GM12878 (cell line): Measurements from ENCODE around the gene ANO7. TPM values are rescaled to one million over a fixed set of nuclear protein-coding genes. Genes with fewer than 3 reads are reported as not detected.

Experiments used
- ATAC-seq: fragments of 200-7000 bp; cut with Tn5 transposase; 3 replicates; pipeline ENCODE4 v1.9.1; 2020; ENCODE audit warnings: mild to moderate bottlenecking, moderate library complexity
- BruUV-seq: library from RNA; stranded (reverse); fragments of 400-500 nt; replicated peaks from 2 replicates; lab custom pipeline; 2021; lab: Mats Ljungman, UMichigan
- CTCF ChIA-PET: fragments of 300-600 bp; sonication (Branson Sonifier 250); formaldehyde crosslinking; extraction: SDS; loops from one replicate; lab custom pipeline; 2021; ENCODE audit warnings: inconsistent platforms; lab: Yijun Ruan, JAX
- POLR2A ChIA-PET: fragments of 350-600 bp; formaldehyde crosslinking; extraction: SDS; loops from one replicate; lab custom pipeline; 2021; ENCODE audit warnings: inconsistent platforms; lab: Charles Lee
- RAD21 ChIA-PET: fragments of 300-600 bp; sonication (Branson Sonifier 250); formaldehyde crosslinking; loops from one replicate; lab custom pipeline; 2023; ENCODE audit warnings: antibody characterized with exemption; ENCODE audit not compliant: unreplicated experiment; lab: Charles Lee
- SMC1A ChIA-PET: fragments of 300-600 bp; sonication (Branson Sonifier 250); formaldehyde crosslinking; loops from one replicate; lab custom pipeline; 2023; ENCODE audit not compliant: unreplicated experiment, uncharacterized antibody; lab: Charles Lee
- DNase-seq: peaks from one replicate; pipeline ENCODE4 v3.0.0-alpha.2; 2011; ENCODE audit warnings: low read depth, low spot score
- FAIRE-seq: peaks from 3 replicates; lab custom pipeline; 2011; peaks lifted over from hg19 to GRCh38; lab: Jason Lieb, UNC
- H2AFZ ChIP-seq: 2 replicates; pipeline ENCODE4 v1.6.0; 2011; ENCODE audit warnings: low read depth, low read length, control low read depth; ENCODE audit not compliant: control insufficient read depth
- H3K27ac ChIP-seq: 2 replicates; pipeline ENCODE4 v1.5.1; 2011; ENCODE audit warnings: control low read depth; ENCODE audit not compliant: control insufficient read depth, insufficient read depth
- H3K27me3 ChIP-seq, 2 experiments: replicated peaks in 1 of 2; 2 replicates each; pipeline versions ENCODE4 v1.6.0 to v1.6.1; 2011; ENCODE audit warnings: low read length in 1 of 2; ENCODE audit not compliant: control insufficient read depth in 2 of 2, insufficient read depth in 2 of 2
- H3K36me3 ChIP-seq, 2 experiments: 2 replicates each; pipeline ENCODE4 v1.5.1; 2011; ENCODE audit warnings: low read length in 1 of 2; ENCODE audit not compliant: control insufficient read depth in 2 of 2, insufficient read depth in 2 of 2
- H3K4me1 ChIP-seq: 2 replicates; pipeline ENCODE4 v1.6.1; 2011; ENCODE audit warnings: mild to moderate bottlenecking, low read length, moderate library complexity, mixed read lengths; ENCODE audit not compliant: control insufficient read depth, insufficient read depth
- H3K4me2 ChIP-seq: 2 replicates; pipeline ENCODE4 v1.6.0; 2011; ENCODE audit warnings: control low read depth; ENCODE audit not compliant: control insufficient read depth, insufficient read depth
- H3K4me3 ChIP-seq: fragments of 200-600 bp; sonication (generic); 2 replicates; pipeline ENCODE4 v1.5.1; 2016
- H3K79me2 ChIP-seq: 2 replicates; pipeline ENCODE4 v1.6.0; 2011; ENCODE audit warnings: low read length; ENCODE audit not compliant: control insufficient read depth, insufficient read depth
- H3K9ac ChIP-seq: 2 replicates; pipeline ENCODE4 v1.8.0; 2011; ENCODE audit warnings: low read length, control low read depth, mixed read lengths; ENCODE audit not compliant: control insufficient read depth, insufficient read depth
- H3K9me3 ChIP-seq: replicated peaks from 3 replicates; pipeline ENCODE4 v1.5.1; 2011; ENCODE audit warnings: mild to moderate bottlenecking, low read length; ENCODE audit not compliant: control insufficient read depth, insufficient read depth
- H4K20me1 ChIP-seq: 2 replicates; pipeline ENCODE4 v1.6.0; 2011; ENCODE audit not compliant: control insufficient read depth, insufficient read depth
- CTCF ChIP-seq, 3 experiments: IDR thresholded peaks in 2 of 3; conservative IDR thresholded peaks in 1 of 3; 2 replicates each; pipeline ENCODE4 v1.5.1; 2011; ENCODE audit warnings: low read depth in 3 of 3, low read length in 3 of 3, mild to moderate bottlenecking in 3 of 3, control low read depth in 2 of 3, moderate library complexity in 2 of 3, inconsistent platforms in 1 of 3, mixed read lengths in 1 of 3; ENCODE audit not compliant: control insufficient read depth in 2 of 3, insufficient read depth in 1 of 3; ENCODE audit errors: extremely low read depth in 1 of 3
- MEF2B ChIP-seq: fragments of 450-650 bp; IDR thresholded peaks from 2 replicates; pipeline ENCODE4 v1.6.1; 2018; ENCODE audit warnings: mild to moderate bottlenecking, moderate library complexity; ENCODE audit not compliant: partially characterized antibody, poor library complexity, severe bottlenecking
- NR2C1 ChIP-seq: fragments of 450-650 bp; IDR thresholded peaks from 2 replicates; pipeline ENCODE4 v1.6.1; 2017; ENCODE audit warnings: antibody characterized with exemption, mild to moderate bottlenecking, moderate library complexity
- PAX8 ChIP-seq: fragments of 450-650 bp; IDR thresholded peaks from 2 replicates; pipeline ENCODE4 v1.6.1; 2017; ENCODE audit warnings: mild to moderate bottlenecking, moderate library complexity
- POLR2A ChIP-seq: IDR thresholded peaks from 2 replicates; pipeline ENCODE4 v1.6.1; 2011; ENCODE audit warnings: low read depth, mild to moderate bottlenecking, low read length
- RCOR1 ChIP-seq: conservative IDR thresholded peaks from 2 replicates; pipeline ENCODE4 v1.6.1; 2012; ENCODE audit warnings: low read depth, low read length, improper control_type of control experiment
- SKIL ChIP-seq: fragments of 450-650 bp; IDR thresholded peaks from 2 replicates; pipeline ENCODE4 v1.6.1; 2017; ENCODE audit warnings: mild to moderate bottlenecking, low read depth, inconsistent platforms; ENCODE audit not compliant: poor library complexity, severe bottlenecking
- YY1 ChIP-seq: IDR thresholded peaks from 2 replicates; pipeline ENCODE4 v1.6.1; 2011; ENCODE audit warnings: low read depth, mild to moderate bottlenecking, low read length
- ZBTB11 ChIP-seq: fragments of 450-650 bp; formaldehyde crosslinking; IDR thresholded peaks from 2 replicates; pipeline ENCODE4 v1.5.0; 2022; ENCODE audit warnings: mild to moderate bottlenecking, missing genetic modification characterization
- ZNF274 ChIP-seq: IDR thresholded peaks from one replicate; pipeline ENCODE4 v1.8.0; 2011; ENCODE audit not compliant: insufficient read length, insufficient read depth
- ZSCAN29 ChIP-seq: fragments of 450-650 bp; IDR thresholded peaks from 2 replicates; pipeline ENCODE4 v1.6.1; 2017; ENCODE audit warnings: mild to moderate bottlenecking, moderate library complexity
- WGBS: methylation state at CpG from one replicate; pipeline ENCODE4 v1.1.6; 2016; ENCODE audit warnings: low lambda C conversion rate; ENCODE audit not compliant: insufficient replicate concordance, insufficient coverage; ENCODE audit errors: missing lambda C conversion rate; 5-methylcytosine and 5-hydroxymethylcytosine counted together
- in situ Hi-C: fragments of 300-500 bp; cut with MboI; formaldehyde crosslinking; loops from 9 replicates; pipeline ENCODE4 v1.14.3; 2018; ENCODE audit warnings: mixed read lengths
- intact Hi-C: fragments of 100-400 bp; cut with micrococcal nuclease; formaldehyde crosslinking; loops from one replicate; pipeline ENCODE4 v1.14.2; 2022; ENCODE audit not compliant: unreplicated experiment
- polyA plus RNA-seq, 11 experiments: library from polyadenylated mRNA; depleted of rRNA in 4 of 11; unstranded in 6 of 11; stranded (reverse) in 5 of 11; fragments of >200 nt; fragmentation: Nextera tagmentation in 4 of 11; fragmentation: Illumina TruSeq in 1 of 11; extraction: Ambion mirVana in 4 of 11; extraction: Trizol in 1 of 11; gene quantifications; 1 replicate in 1 of 11; 2 replicates in 10 of 11; pipeline versions ENCODE4 v1.2.1 to v1.2.3, GENCODE V29; 2011 to 2016; ENCODE audit warnings: inconsistent platforms in 2 of 11, missing spikeins in 2 of 11, low read depth in 1 of 11
- total RNA-seq, 4 experiments: library from RNA; depleted of rRNA in 3 of 4; stranded (reverse); fragments of >200 nt in 3 of 4; fragmentation: Illumina TruSeq in 1 of 4; extraction: Trizol in 1 of 4; gene quantifications; 2 replicates each; pipeline versions ENCODE4 v1.2.1 to v1.2.3, GENCODE V29; 2013 to 2021

The ANO7 gene
- total and polyA plus RNA-seq, 10 of the 15 experiments (the other 5 are each of a cell fraction or from before 2014, with no cell fraction given): 0.08 to 1.4 (median 0.44) TPM

DNA sequence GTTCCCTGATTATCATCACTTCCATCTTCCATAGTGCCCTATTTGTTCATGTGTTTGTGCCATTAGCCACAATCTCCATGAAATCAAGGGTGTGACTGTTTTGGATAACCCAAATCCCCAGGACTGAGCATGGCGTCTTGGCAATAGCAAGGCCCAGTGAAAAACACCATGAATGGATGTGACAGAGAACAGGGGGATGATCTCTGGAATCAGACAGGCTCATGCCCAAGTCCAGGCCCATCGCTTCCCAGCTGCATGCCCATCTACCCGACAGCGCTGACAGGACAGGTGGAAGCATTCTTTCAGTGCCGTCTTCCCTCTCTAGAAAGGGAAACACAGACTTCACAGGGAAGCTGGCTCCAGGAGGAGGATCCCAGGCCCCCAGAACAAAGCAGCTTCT, 77.0 kb downstream of the ANO7 start (continued):
- TF ChIP-seq SKIL: no peak
- TF ChIP-seq MEF2B: no peak

DNA sequence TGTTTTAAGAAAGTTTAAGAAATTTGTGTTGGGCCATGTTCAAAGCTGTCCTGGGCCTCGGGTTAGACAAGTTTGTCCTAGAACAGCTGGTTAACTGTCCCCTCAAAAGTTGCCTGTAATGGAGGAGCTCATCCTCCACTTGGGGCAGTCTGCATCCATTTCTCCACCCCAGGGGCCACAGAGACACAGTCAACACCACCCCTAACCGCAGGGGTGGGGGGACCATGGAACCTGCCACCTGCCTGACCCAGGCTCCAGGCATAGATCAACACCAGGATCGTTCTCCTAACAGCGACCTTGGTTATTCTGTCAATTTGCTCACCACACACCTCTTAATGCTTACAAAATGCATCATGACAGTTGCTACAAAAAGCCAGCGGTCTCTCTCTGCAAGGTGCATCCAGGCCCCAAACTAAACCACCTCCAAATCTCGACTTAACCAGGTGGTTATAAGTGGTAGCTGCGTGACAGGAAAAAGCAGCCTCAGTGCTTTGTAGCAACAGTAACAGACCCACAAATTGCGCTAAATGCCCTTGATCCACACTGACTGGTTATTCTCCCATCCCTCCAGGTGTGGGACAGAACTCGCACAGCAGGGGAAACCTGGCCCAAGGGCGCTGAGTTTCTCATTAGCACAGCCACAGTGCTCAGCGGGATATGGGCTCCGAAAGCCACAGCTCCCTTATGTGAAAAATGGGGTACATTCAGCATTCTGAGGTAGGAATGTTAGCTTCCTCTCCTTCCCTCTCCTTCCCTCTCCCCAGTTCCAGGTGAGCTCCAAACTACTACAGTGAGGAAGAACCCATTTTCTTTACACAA, 79.0 kb downstream of the ANO7 start:
- POLR2A ChIA-PET: no interaction called here
- peaks cover 10% of the 10 kb centered on the region; the same call in 1 of the 2 replicates for H3K4me1 ChIP-seq
- no peak overlapping the region for H2AFZ ChIP-seq
- no peak overlapping the region for H3K4me2 ChIP-seq
- H3K27me3 ChIP-seq: no peaks in the 10 kb centered on the region
- no peaks in the 10 kb centered on the region for H3K9me3 ChIP-seq
- no peak overlapping the region for H3K27ac ChIP-seq
- H3K36me3 ChIP-seq: peaks cover 24 to 38% of the 10 kb centered on the region in 2 experiments
- SMC1A ChIA-PET: interaction anchor here (0.6 to 1.5 kb wide), 9 partner anchors 9 to 125 kb away, joined by 3 to 5 read pairs (median 3); no protein-coding TSS in a partner anchor
- CTCF ChIA-PET: interaction anchor here (0.8 to 1.4 kb wide), 5 partner anchors 16 to 345 kb away, joined by 3 to 10 read pairs (median 4); no protein-coding TSS in a partner anchor
- in situ Hi-C loops (no loop called here), intact Hi-C loops (no loop called here)
- peaks cover 44% of the 10 kb centered on the region for H3K79me2 ChIP-seq
- H4K20me1 ChIP-seq: peaks cover 12% of the 10 kb centered on the region
- no peak overlapping the region for H3K4me3 ChIP-seq
- 84% methylated on average over 12 of the region's 12 CpGs for WGBS
- RAD21 ChIA-PET: interaction anchor here (0.6 to 1.3 kb wide), 4 partner anchors 51 to 136 kb away, joined by 3 to 6 read pairs (median 3); no protein-coding TSS in a partner anchor
- H3K9ac ChIP-seq: no peak overlapping the region
- BruUV-seq: no TSS peak
- no peak for FAIRE-seq
- DNase-seq: no peak
- ATAC-seq: peak; percentile 22; the same call in 2 of the 3 replicates
- no peak for TF ChIP-seq PAX8
- TF ChIP-seq ZSCAN29: no peak
- TF ChIP-seq NR2C1: no peak
- no peak for TF ChIP-seq YY1
- TF ChIP-seq POLR2A: no peak
- no peak for TF ChIP-seq ZNF274
- TF ChIP-seq CTCF (IDR thresholded peaks at IDR 0.05 in 2 of 3, conservative IDR thresholded peaks at IDR 0.05 in 1 of 3; ENCODE audit: control insufficient read depth in 2 of 3, extremely low read depth in 1 of 3, insufficient read depth in 1 of 3, low read depth in 3 of 3, low read length in 3 of 3): peak in 1 of 3 experiments; percentile 8; a peak in 1 of 6 replicates
- no peak for TF ChIP-seq RCOR1
- TF ChIP-seq ZBTB11 (CRISPR knock-in tag): no peak
